ENCODE data around the gene FAM3A.

DNA sequence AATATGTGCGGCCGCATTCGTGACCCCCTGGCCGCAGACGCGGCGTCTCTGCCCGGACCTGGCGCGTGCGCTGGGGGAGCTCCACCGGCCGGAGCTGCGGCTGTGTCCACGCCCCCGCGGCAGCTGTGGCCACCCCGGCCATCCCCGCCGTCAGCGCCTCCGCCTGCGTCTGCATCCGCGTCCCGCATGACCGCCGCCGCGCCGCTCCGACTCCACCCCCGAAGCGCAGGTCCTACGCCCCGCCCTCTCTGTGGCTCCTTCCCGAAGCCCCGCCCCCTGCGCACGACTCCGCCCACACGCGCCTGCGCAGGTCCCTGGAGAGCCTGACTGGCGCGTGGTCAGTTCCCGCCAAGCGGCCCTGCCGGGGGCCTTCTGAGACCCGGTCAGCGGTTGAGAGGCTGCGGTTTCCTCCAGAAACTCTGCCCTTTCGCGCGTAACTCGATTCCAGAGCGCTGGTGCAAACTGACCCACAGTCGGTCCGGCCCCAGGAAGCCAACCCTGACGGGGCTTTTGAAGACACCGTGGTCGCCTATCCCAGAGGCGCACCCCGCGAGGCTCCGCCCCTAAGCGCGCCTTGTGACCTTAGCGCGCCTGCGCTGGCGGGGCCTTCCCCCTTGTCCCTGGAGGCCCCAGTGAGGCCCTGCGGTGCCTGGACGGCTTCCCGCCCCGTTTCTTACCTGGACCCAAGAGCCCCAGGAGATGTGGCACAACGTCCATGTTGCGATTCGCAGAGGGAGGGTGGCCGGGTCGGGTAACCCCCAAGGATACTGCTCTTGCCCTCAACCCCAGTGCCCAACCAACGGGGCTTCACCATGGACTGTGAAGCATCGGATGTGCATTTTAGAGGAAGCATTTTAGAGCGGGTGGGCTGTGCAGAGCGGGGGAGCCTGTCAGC lies 37.1 kb downstream of the FAM3A start, which contains the start of gene LAGE3:
- TF ChIP-seq TEAD4 (IDR thresholded peaks at IDR 0.05; ENCODE audit: borderline replicate concordance, insufficient read depth) (no peak), ELF1 (IDR thresholded peaks at IDR 0.05) (no peak)
- TF ChIP-seq, protein P1, sequence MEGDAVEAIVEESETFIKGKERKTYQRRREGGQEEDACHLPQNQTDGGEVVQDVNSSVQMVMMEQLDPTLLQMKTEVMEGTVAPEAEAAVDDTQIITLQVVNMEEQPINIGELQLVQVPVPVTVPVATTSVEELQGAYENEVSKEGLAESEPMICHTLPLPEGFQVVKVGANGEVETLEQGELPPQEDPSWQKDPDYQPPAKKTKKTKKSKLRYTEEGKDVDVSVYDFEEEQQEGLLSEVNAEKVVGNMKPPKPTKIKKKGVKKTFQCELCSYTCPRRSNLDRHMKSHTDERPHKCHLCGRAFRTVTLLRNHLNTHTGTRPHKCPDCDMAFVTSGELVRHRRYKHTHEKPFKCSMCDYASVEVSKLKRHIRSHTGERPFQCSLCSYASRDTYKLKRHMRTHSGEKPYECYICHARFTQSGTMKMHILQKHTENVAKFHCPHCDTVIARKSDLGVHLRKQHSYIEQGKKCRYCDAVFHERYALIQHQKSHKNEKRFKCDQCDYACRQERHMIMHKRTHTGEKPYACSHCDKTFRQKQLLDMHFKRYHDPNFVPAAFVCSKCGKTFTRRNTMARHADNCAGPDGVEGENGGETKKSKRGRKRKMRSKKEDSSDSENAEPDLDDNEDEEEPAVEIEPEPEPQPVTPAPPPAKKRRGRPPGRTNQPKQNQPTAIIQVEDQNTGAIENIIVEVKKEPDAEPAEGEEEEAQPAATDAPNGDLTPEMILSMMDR (IDR thresholded peaks at IDR 0.05) = no peak

All from SK-N-SH (cell line).